Liver (tissue), 3 donors: Measurements from ENCODE around the gene TENT4B.

Experiments used
- FOXA2 ChIP-seq: IDR thresholded peaks from 2 replicates; pipeline ENCODE4 v1.6.1; 2016; ENCODE audit warnings: antibody characterized with exemption
- HNF4G ChIP-seq: IDR thresholded peaks from 2 replicates; pipeline ENCODE4 v1.6.1; 2016; ENCODE audit warnings: antibody characterized with exemption
- TF ChIP-seq, protein P1 (sequence below): IDR thresholded peaks from 2 replicates; pipeline ENCODE4 v1.6.1; 2016; ENCODE audit warnings: antibody characterized with exemption, mild to moderate bottlenecking
- TF ChIP-seq, protein P2 (sequence below): fragments of 150-350 bp; IDR thresholded peaks from 2 replicates; pipeline ENCODE4 v1.5.1; 2017; ENCODE audit warnings: improper control_type of control experiment, low read depth, low read length; ENCODE audit not compliant: missing input control
- TF ChIP-seq, protein P3 (sequence below): IDR thresholded peaks from 2 replicates; pipeline ENCODE4 v1.6.1; 2016; ENCODE audit warnings: antibody characterized with exemption
- donor health status: healthy.
- donor health status: healthy.

DNA sequence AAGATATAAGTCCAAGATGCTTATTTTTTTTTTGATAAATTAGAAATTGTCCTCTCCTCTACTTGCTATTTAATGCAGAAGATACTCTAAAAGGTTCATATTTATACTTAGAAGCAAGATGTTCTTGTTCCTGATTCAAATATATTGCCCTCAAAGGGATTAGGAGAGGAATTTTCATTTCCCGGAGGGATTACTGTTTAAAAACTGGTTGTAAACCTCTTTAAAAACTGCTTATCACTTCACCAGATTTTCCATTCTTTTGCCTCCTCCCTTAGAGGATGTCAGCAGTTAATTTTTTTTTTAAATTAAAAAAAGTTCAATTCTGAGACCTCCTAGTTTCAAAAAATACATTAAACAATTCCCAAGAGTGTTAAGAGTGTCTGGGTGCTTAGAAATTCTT lies 2.8 kb downstream of the TENT4B start:
- TF ChIP-seq, protein P1, sequence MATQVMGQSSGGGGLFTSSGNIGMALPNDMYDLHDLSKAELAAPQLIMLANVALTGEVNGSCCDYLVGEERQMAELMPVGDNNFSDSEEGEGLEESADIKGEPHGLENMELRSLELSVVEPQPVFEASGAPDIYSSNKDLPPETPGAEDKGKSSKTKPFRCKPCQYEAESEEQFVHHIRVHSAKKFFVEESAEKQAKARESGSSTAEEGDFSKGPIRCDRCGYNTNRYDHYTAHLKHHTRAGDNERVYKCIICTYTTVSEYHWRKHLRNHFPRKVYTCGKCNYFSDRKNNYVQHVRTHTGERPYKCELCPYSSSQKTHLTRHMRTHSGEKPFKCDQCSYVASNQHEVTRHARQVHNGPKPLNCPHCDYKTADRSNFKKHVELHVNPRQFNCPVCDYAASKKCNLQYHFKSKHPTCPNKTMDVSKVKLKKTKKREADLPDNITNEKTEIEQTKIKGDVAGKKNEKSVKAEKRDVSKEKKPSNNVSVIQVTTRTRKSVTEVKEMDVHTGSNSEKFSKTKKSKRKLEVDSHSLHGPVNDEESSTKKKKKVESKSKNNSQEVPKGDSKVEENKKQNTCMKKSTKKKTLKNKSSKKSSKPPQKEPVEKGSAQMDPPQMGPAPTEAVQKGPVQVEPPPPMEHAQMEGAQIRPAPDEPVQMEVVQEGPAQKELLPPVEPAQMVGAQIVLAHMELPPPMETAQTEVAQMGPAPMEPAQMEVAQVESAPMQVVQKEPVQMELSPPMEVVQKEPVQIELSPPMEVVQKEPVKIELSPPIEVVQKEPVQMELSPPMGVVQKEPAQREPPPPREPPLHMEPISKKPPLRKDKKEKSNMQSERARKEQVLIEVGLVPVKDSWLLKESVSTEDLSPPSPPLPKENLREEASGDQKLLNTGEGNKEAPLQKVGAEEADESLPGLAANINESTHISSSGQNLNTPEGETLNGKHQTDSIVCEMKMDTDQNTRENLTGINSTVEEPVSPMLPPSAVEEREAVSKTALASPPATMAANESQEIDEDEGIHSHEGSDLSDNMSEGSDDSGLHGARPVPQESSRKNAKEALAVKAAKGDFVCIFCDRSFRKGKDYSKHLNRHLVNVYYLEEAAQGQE, result no peak
- TF ChIP-seq FOXA2 (no peak), HNF4G (no peak)
- TF ChIP-seq, protein P2, sequence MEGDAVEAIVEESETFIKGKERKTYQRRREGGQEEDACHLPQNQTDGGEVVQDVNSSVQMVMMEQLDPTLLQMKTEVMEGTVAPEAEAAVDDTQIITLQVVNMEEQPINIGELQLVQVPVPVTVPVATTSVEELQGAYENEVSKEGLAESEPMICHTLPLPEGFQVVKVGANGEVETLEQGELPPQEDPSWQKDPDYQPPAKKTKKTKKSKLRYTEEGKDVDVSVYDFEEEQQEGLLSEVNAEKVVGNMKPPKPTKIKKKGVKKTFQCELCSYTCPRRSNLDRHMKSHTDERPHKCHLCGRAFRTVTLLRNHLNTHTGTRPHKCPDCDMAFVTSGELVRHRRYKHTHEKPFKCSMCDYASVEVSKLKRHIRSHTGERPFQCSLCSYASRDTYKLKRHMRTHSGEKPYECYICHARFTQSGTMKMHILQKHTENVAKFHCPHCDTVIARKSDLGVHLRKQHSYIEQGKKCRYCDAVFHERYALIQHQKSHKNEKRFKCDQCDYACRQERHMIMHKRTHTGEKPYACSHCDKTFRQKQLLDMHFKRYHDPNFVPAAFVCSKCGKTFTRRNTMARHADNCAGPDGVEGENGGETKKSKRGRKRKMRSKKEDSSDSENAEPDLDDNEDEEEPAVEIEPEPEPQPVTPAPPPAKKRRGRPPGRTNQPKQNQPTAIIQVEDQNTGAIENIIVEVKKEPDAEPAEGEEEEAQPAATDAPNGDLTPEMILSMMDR, result no peak
- TF ChIP-seq, protein P3, sequence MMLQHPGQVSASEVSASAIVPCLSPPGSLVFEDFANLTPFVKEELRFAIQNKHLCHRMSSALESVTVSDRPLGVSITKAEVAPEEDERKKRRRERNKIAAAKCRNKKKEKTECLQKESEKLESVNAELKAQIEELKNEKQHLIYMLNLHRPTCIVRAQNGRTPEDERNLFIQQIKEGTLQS, result no peak
